BJ (cell line): ENCODE measurements around the gene MAP1LC3B. TPM values are rescaled to one million over a fixed set of nuclear protein-coding genes. Genes with fewer than 3 reads are reported as not detected.

Experiments
- CTCF ChIA-PET: fragments of 350-600 bp; formaldehyde crosslinking; extraction: SDS; loops from one replicate; lab custom pipeline; 2021; ENCODE audit warnings: antibody characterized with exemption, inconsistent platforms; lab: Yijun Ruan, JAX
- POLR2A ChIA-PET: fragments of 300-600 bp; sonication (Branson Sonifier 250); formaldehyde crosslinking; extraction: SDS; loops from one replicate; lab custom pipeline; 2021; ENCODE audit warnings: antibody characterized with exemption; lab: Charles Lee
- DNase-seq: peaks from one replicate; pipeline ENCODE4 v3.0.0-alpha.2; 2011; ENCODE audit warnings: low read depth
- H3K27me3 ChIP-seq: 2 replicates; pipeline ENCODE4 v1.6.0; 2011; ENCODE audit warnings: low read length; ENCODE audit not compliant: control insufficient read depth, insufficient read depth
- H3K36me3 ChIP-seq: 2 replicates; pipeline ENCODE4 v1.5.1; 2011; ENCODE audit warnings: low read length; ENCODE audit not compliant: control insufficient read depth, insufficient read depth
- H3K4me3 ChIP-seq: 2 replicates; pipeline ENCODE4 v1.5.1; 2011; ENCODE audit warnings: low read depth, mild to moderate bottlenecking, control low read depth, low read length
- CTCF ChIP-seq: IDR thresholded peaks from 2 replicates; pipeline ENCODE4 v1.5.1; 2011; ENCODE audit warnings: low read depth, mild to moderate bottlenecking, control low read depth, inconsistent platforms, low read length, moderate library complexity; ENCODE audit not compliant: insufficient read depth
- polyA plus RNA-seq: library from polyadenylated mRNA; depleted of rRNA; stranded (reverse); fragments of >200 nt; gene quantifications from 2 replicates; pipeline ENCODE4 v1.2.3, GENCODE V29; 2011

The MAP1LC3B gene
- polyA plus RNA-seq, 1 experiment, result 29.0 TPM

- no peaks in the 10 kb centered on the region for H3K27me3 ChIP-seq
- no peak for DNase-seq
- ChIA-PET CTCF (interaction anchor here (1.0 to 1.6 kb wide), 2 partner anchors 9 to 23 kb away, joined by 3 read pairs; no protein-coding TSS in a partner anchor), POLR2A (no interaction called here)
- H3K36me3 ChIP-seq, result peaks cover 11% of the 10 kb centered on the region
- TF ChIP-seq CTCF, result no peak
- no peak overlapping the region for H3K4me3 ChIP-seq
Measured at GRCh38 chr16:87365021-87365713, 27.0 kb upstream of the MAP1LC3B start.

GRCh38 chr16:87366288-87366687 is 25.8 kb upstream of the MAP1LC3B start:
- POLR2A ChIA-PET, result no interaction called here

GRCh38 chr16:87366930-87367329 is 25.2 kb upstream of the MAP1LC3B start:
- TF ChIP-seq CTCF, result no peak
- H3K36me3 ChIP-seq, result peaks cover 4% of the 10 kb centered on the region; the same call in 1 of the 2 replicates
- no peaks in the 10 kb centered on the region for H3K27me3 ChIP-seq
- ChIA-PET CTCF (interaction anchor here (1.0 kb wide), 1 partner anchor 10 kb away, joined by 3 read pairs; no protein-coding TSS in a partner anchor), POLR2A (no interaction called here)
- no peak overlapping the region for H3K4me3 ChIP-seq
- DNase-seq, result no peak

More at GRCh38 chr16:87366288-87366687, 25.8 kb upstream of the MAP1LC3B start:
- CTCF ChIA-PET, result no interaction called here
- TF ChIP-seq CTCF, result no peak
- H3K27me3 ChIP-seq, result no peaks in the 10 kb centered on the region
- no peak for DNase-seq
- peaks cover 8% of the 10 kb centered on the region for H3K36me3 ChIP-seq
- no peak overlapping the region for H3K4me3 ChIP-seq

- H3K36me3 ChIP-seq, result peaks cover 4% of the 10 kb centered on the region; the same call in 1 of the 2 replicates
- DNase-seq, result no peak
- no peak for TF ChIP-seq CTCF
- POLR2A ChIA-PET, result no interaction called here
- no peak overlapping the region for H3K4me3 ChIP-seq
- H3K27me3 ChIP-seq, result no peaks in the 10 kb centered on the region
- CTCF ChIA-PET, result interaction anchor here (1.0 kb wide), 2 partner anchors 10 to 11 kb away, joined by 3 read pairs; no protein-coding TSS in a partner anchor
Measured at GRCh38 chr16:87367529-87367928, 24.6 kb upstream of the MAP1LC3B start.

GRCh38 chr16:87368029-87368770 is 23.9 kb upstream of the MAP1LC3B start:
- POLR2A ChIA-PET, result no interaction called here
- Histone ChIP-seq H3K27me3 (no peaks in the 10 kb centered on the region), H3K4me3 (no peak overlapping the region), H3K36me3 (peaks cover 4% of the 10 kb centered on the region; the same call in 1 of the 2 replicates)
- TF ChIP-seq CTCF, result no peak
- CTCF ChIA-PET, result interaction anchor here (1.0 kb wide), 1 partner anchor 9 kb away, joined by 3 read pairs; no protein-coding TSS in a partner anchor
- DNase-seq, result no peak
